AG04450 (cell line): ENCODE results near the gene TAF1D. TPM values are rescaled to one million over a fixed set of nuclear protein-coding genes. Genes with fewer than 3 reads are reported as not detected.
"Not testable (repeated sequence)": the region's sequence is repeated elsewhere in the genome, so short reads cannot be mapped to it uniquely, and the experiment has no call there.

Experiments
- CTCF ChIA-PET: fragments of 300-600, 350-600 bp; formaldehyde crosslinking; extraction: SDS; loops from one replicate; lab custom pipeline; 2022; ENCODE audit warnings: antibody characterized with exemption, inconsistent platforms; lab: Charles Lee
- POLR2A ChIA-PET: fragments of 350-600 bp; formaldehyde crosslinking; extraction: SDS; loops from one replicate; lab custom pipeline; 2021; ENCODE audit warnings: antibody characterized with exemption, inconsistent platforms; lab: Yijun Ruan, JAX
- DNase-seq: peaks from one replicate; pipeline ENCODE4 v3.0.0-alpha.2; 2011; ENCODE audit warnings: low read depth, low spot score
- H3K27ac ChIP-seq: one replicate; pipeline ENCODE4 v1.5.1; 2012; ENCODE audit warnings: low read depth, low read length, control low read depth
- H3K27me3 ChIP-seq: one replicate; pipeline ENCODE4 v1.6.0; 2012; ENCODE audit warnings: low read length; ENCODE audit not compliant: control insufficient read depth, insufficient read depth
- H3K4me3 ChIP-seq: 2 replicates; pipeline ENCODE4 v1.5.1; 2011; ENCODE audit warnings: mild to moderate bottlenecking, low read depth, low read length, control low read depth
- H3K9me3 ChIP-seq: 2 replicates; pipeline ENCODE4 v1.5.1; 2012; ENCODE audit warnings: low read length; ENCODE audit not compliant: control insufficient read depth, insufficient read depth
- CTCF ChIP-seq: IDR thresholded peaks from 2 replicates; pipeline ENCODE4 v1.5.1; 2011; ENCODE audit warnings: low read depth, low read length, control low read depth, inconsistent platforms
- polyA plus RNA-seq: library from polyadenylated mRNA; depleted of rRNA; stranded (reverse); fragments of >200 nt; gene quantifications from 2 replicates; pipeline ENCODE4 v1.2.3, GENCODE V29; 2011

Gene TAF1D
- polyA plus RNA-seq, 1 experiment, result 151 TPM

GRCh38 chr11:93783362-93783761 is 42.1 kb upstream of the TAF1D start:
- TF ChIP-seq CTCF, result no peak
- no peak for DNase-seq
- H3K27me3 ChIP-seq, result no peaks in the 10 kb centered on the region
- no peaks in the 10 kb centered on the region; the same call in 1 of the 2 replicates for H3K9me3 ChIP-seq
- CTCF ChIA-PET, result interaction anchor here (0.9 to 1.2 kb wide), 12 partner anchors 8 to 51 kb away, joined by 3 to 8 read pairs (median 3); partner anchors contain the start of genes C11orf54 and TAF1D
- peak overlapping the region; percentile 100 for H3K4me3 ChIP-seq
- no peak overlapping the region for H3K27ac ChIP-seq
- POLR2A ChIA-PET, result interaction anchor here (1.3 to 1.4 kb wide), 2 partner anchors 23 to 43 kb away, joined by 5 to 80 read pairs; partner anchors contain the start of genes C11orf54 and TAF1D

- DNase-seq, result no peak
- Histone ChIP-seq H3K4me3 (no peak overlapping the region), H3K27me3 (no peaks in the 10 kb centered on the region), H3K27ac (no peak overlapping the region), H3K9me3 (peaks cover 17% of the 10 kb centered on the region)
- ChIA-PET POLR2A (no interaction called here), CTCF (interaction anchor here (0.7 to 1.5 kb wide), 3 partner anchors 9 to 873 kb away, joined by 3 to 5 read pairs (median 4); partner anchors contain the start of gene MED17)
- TF ChIP-seq CTCF, result peak; percentile 22; the same call in 1 of the 2 replicates
Measured at GRCh38 chr11:93775289-93775688, 34.0 kb upstream of the TAF1D start.

DNA sequence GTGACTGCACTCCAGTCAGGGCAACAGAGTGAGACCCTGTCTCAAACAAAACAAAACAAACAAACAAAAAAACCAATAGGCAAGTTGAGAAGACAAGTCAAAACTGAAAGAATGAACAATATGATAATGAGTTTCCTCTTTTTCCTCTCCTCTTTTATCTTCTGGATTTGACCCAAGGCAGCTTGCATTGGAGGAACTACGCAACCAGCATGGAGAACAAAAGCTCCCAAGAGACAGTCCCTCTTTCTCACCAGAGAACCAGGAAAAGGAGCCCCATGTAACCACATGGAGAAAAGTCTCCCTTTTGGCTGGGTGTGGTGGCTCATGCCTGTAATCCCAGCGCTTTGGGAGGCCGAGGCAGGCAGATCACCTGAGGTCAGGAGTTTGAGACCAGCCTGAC is 33.3 kb upstream of the TAF1D start:
- H3K27me3 ChIP-seq, H3K4me3 ChIP-seq, H3K27ac ChIP-seq, POLR2A ChIA-PET, DNase-seq: not testable (repeated sequence)
- H3K9me3 ChIP-seq, result peaks cover 17% of the 10 kb centered on the region
- CTCF ChIA-PET, result interaction anchor here (1.5 kb wide), 1 partner anchor 9 kb away, joined by 5 read pairs; the partner anchor contains the start of gene MED17

GRCh38 chr11:93773601-93774200 is 32.4 kb upstream of the TAF1D start:
- ChIA-PET CTCF (no interaction called here), POLR2A (no interaction called here)
- DNase-seq, result no peak
- no peak overlapping the region for H3K4me3 ChIP-seq
- no peaks in the 10 kb centered on the region for H3K27me3 ChIP-seq
- no peak for TF ChIP-seq CTCF
- H3K9me3 ChIP-seq, result peaks cover 17% of the 10 kb centered on the region
- no peak overlapping the region for H3K27ac ChIP-seq

DNA sequence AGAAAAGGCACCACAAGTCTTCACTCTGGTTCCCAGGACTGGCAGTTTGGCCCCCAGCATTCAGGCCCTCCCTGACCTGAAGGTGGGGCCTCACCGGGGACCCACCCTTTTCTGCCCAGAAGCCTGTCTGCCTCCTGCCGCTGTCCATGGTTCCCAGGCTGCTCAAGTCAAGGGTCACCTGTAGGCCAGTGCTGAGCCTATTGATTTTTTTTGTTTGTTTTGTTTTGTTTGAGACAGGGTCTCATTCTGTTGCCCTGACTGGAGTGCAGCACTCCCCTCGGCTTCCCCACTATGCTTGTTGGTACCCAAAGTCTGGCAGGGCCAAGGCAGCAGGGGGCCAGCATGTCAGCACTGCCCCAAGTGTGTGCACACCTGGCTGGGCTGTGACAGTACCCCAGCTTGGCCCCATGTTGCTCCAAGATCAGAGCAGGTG is 31.8 kb upstream of the TAF1D start:
- H3K27me3 ChIP-seq, result no peaks in the 10 kb centered on the region
- peaks cover 17% of the 10 kb centered on the region for H3K9me3 ChIP-seq
- H3K4me3 ChIP-seq, result no peak overlapping the region
- ChIA-PET POLR2A (interaction anchor here (0.8 kb wide), 1 partner anchor 11 kb away, joined by 3 read pairs; the partner anchor contains the start of gene MED17), CTCF (interaction anchor here (1.6 kb wide), 1 partner anchor 11 kb away, joined by 5 read pairs; the partner anchor contains the start of gene MED17)
- DNase-seq, result no peak
- H3K27ac ChIP-seq, result no peak overlapping the region
- no peak for TF ChIP-seq CTCF
